SK-N-SH (cell line): Measurements from ENCODE around the gene ZBTB34. TPM values are rescaled to one million over a fixed set of nuclear protein-coding genes. Genes with fewer than 3 reads are reported as not detected.

ENCODE experiments used
- CTCF ChIA-PET: fragments of 300-600, 350-600 bp; formaldehyde crosslinking; extraction: SDS; loops from one replicate; lab custom pipeline; 2021; lab: Yijun Ruan, JAX
- POLR2A ChIA-PET: fragments of 350-600 bp; sonication (Branson Sonifier 250); formaldehyde crosslinking; extraction: SDS; loops from one replicate; lab custom pipeline; 2020; ENCODE audit warnings: antibody characterized with exemption, inconsistent platforms; lab: Yijun Ruan, JAX
- DNase-seq: peaks from one replicate; pipeline ENCODE4 v3.0.0; 2012
- H2AFZ ChIP-seq: fragments of 200-600 bp; sonication (generic); 2 replicates; pipeline ENCODE4 v1.8.1; 2016; ENCODE audit warnings: antibody characterized with exemption, mild to moderate bottlenecking, low read depth
- H3F3A ChIP-seq: fragments of 200-600 bp; sonication (generic); replicated peaks from 2 replicates; pipeline ENCODE3; 2016; ENCODE audit warnings: antibody characterized with exemption, mild to moderate bottlenecking; ENCODE audit not compliant: insufficient read depth
- H3K27ac ChIP-seq, 2 experiments: fragments of 200-500 bp in 1 of 2; fragments of 200-600 bp in 1 of 2; sonication (Bioruptor generic) in 1 of 2; sonication (generic), shearing (Covaris generic) in 1 of 2; 2 replicates each; pipeline versions ENCODE4 v1.5.1 to v1.6.1; 2014 to 2016; ENCODE audit warnings: low read depth in 2 of 2, inconsistent platforms in 1 of 2, low read length in 1 of 2, mild to moderate bottlenecking in 1 of 2, mixed read lengths in 1 of 2
- H3K27me3 ChIP-seq: fragments of 200-600 bp; sonication (generic), shearing (Covaris generic); 2 replicates; pipeline ENCODE4 v1.6.1; 2016; ENCODE audit warnings: mixed run types; ENCODE audit not compliant: insufficient read depth
- H3K36me3 ChIP-seq, 2 experiments: fragments of 200-500 bp in 1 of 2; fragments of 200-600 bp in 1 of 2; sonication (Bioruptor generic) in 1 of 2; sonication (generic) in 1 of 2; replicated peaks in 1 of 2; 2 replicates each; pipeline versions ENCODE3 to v1.5.1; 2014 to 2016; ENCODE audit warnings: low read length in 1 of 2, mild to moderate bottlenecking in 1 of 2; ENCODE audit not compliant: insufficient read depth in 2 of 2, control insufficient read depth in 1 of 2
- H3K4me1 ChIP-seq, 2 experiments: fragments of 200-500 bp in 1 of 2; fragments of 200-600 bp in 1 of 2; sonication (Bioruptor generic) in 1 of 2; sonication (generic), shearing (Covaris generic) in 1 of 2; 2 replicates each; pipeline versions ENCODE4 v1.5.1 to v1.6.1; 2014 to 2016; ENCODE audit warnings: low read depth in 1 of 2, low read length in 1 of 2, mixed run types in 1 of 2; ENCODE audit not compliant: insufficient read depth in 2 of 2, control insufficient read depth in 1 of 2
- H3K4me2 ChIP-seq: fragments of 200-600 bp; sonication (generic), shearing (Covaris generic); 2 replicates; pipeline ENCODE4 v1.6.1; 2017; ENCODE audit warnings: mixed run types
- H3K4me3 ChIP-seq, 2 experiments: fragments of 200-500 bp in 1 of 2; fragments of 200-600 bp in 1 of 2; sonication (Bioruptor generic) in 1 of 2; sonication (generic), shearing (Covaris generic) in 1 of 2; 2 replicates each; pipeline versions ENCODE4 v1.5.1 to v1.8.1; 2014 to 2016; ENCODE audit warnings: low read depth in 2 of 2, inconsistent platforms in 1 of 2, low read length in 1 of 2, mild to moderate bottlenecking in 1 of 2, mixed read lengths in 1 of 2, moderate library complexity in 1 of 2
- H3K79me2 ChIP-seq: fragments of 200-600 bp; sonication (generic); 2 replicates; pipeline ENCODE4 v1.8.1; 2017; ENCODE audit warnings: mild to moderate bottlenecking; ENCODE audit not compliant: insufficient read depth
- H3K9ac ChIP-seq: fragments of 200-600 bp; sonication (generic); 2 replicates; pipeline ENCODE4 v1.6.1; 2017; ENCODE audit warnings: mixed run types
- H3K9me2 ChIP-seq: fragments of 200-600 bp; sonication (generic); 2 replicates; pipeline ENCODE4 v1.6.1; 2017; ENCODE audit warnings: mixed run types
- H3K9me3 ChIP-seq: fragments of 200-600 bp; sonication (generic); 2 replicates; pipeline ENCODE4 v1.6.1; 2017; ENCODE audit warnings: mixed run types, mild to moderate bottlenecking, moderate library complexity
- H4K20me1 ChIP-seq: fragments of 200-600 bp; sonication (generic); 2 replicates; pipeline ENCODE4 v1.6.1; 2017; ENCODE audit warnings: mild to moderate bottlenecking, mixed run types; ENCODE audit not compliant: insufficient read depth
- ELF1 ChIP-seq: IDR thresholded peaks from 2 replicates; pipeline ENCODE4 v1.4.0; 2012
- EP300 ChIP-seq, 2 experiments: IDR thresholded peaks; 2 replicates each; pipeline versions ENCODE4 v1.4.0 to v1.6.1; 2012; ENCODE audit warnings: borderline replicate concordance in 1 of 2, low read depth in 1 of 2, low read length in 1 of 2
- EZH2phosphoT487 ChIP-seq: fragments of 200-600 bp; sonication (generic); IDR thresholded peaks from 2 replicates; pipeline ENCODE4 v1.6.1; 2017; ENCODE audit warnings: low read depth, mixed run types, mild to moderate bottlenecking, antibody characterized with exemption, moderate library complexity, borderline replicate concordance
- FOSL2 ChIP-seq: IDR thresholded peaks from 2 replicates; pipeline ENCODE4 v1.4.0; 2012; ENCODE audit warnings: low read depth, mild to moderate bottlenecking, moderate library complexity, borderline replicate concordance
- FOXM1 ChIP-seq: IDR thresholded peaks from 2 replicates; pipeline ENCODE4 v1.4.0; 2012; ENCODE audit warnings: low read depth, mild to moderate bottlenecking
- GABPA ChIP-seq: IDR thresholded peaks from 2 replicates; pipeline ENCODE4 v1.4.0; 2012; ENCODE audit warnings: low read depth, mild to moderate bottlenecking
- JUND ChIP-seq: IDR thresholded peaks from 2 replicates; pipeline ENCODE4 v1.4.0; 2012
- MEF2A ChIP-seq: IDR thresholded peaks from 2 replicates; pipeline ENCODE4 v1.4.0; 2012; ENCODE audit warnings: low read depth, borderline replicate concordance
- MXI1 ChIP-seq: IDR thresholded peaks from 2 replicates; pipeline ENCODE4 v1.6.1; 2012; ENCODE audit warnings: mild to moderate bottlenecking, low read depth, low read length, improper control_type of control experiment
- NFIC ChIP-seq: IDR thresholded peaks from 2 replicates; pipeline ENCODE4 v1.4.0; 2012; ENCODE audit warnings: borderline replicate concordance
- PBX3 ChIP-seq: IDR thresholded peaks from 2 replicates; pipeline ENCODE4; 2012
- POLR2AphosphoS5 ChIP-seq: IDR thresholded peaks from 2 replicates; pipeline ENCODE4 v1.6.1; 2012; ENCODE audit warnings: low read depth, low read length
- RCOR1 ChIP-seq: fragments of 150-350 bp; IDR thresholded peaks from 2 replicates; pipeline ENCODE4 v1.6.1; 2017; ENCODE audit warnings: antibody characterized with exemption, low read length
- SIN3A ChIP-seq: IDR thresholded peaks from 2 replicates; pipeline ENCODE4 v1.6.1; 2012; ENCODE audit warnings: low read depth, mild to moderate bottlenecking, low read length, moderate library complexity, borderline replicate concordance
- YY1 ChIP-seq: IDR thresholded peaks from 2 replicates; pipeline ENCODE4 v1.4.0; 2012; ENCODE audit warnings: low read depth, mild to moderate bottlenecking
- ZBTB33 ChIP-seq: IDR thresholded peaks from 2 replicates; pipeline ENCODE4 v1.4.0; 2012; ENCODE audit warnings: low read depth, borderline replicate concordance
- WGBS: methylation state at CpG from one replicate; pipeline ENCODE4 v1.1.6; 2017; ENCODE audit warnings: low lambda C conversion rate; 5-methylcytosine and 5-hydroxymethylcytosine counted together
- polyA plus RNA-seq, 3 experiments: library from polyadenylated mRNA; depleted of rRNA; stranded (reverse); fragments of >200 nt; gene quantifications; 2 replicates each; pipeline ENCODE4 v1.2.3, GENCODE V29; 2012
- TF ChIP-seq, protein P1 (sequence below): fragments of 150-350 bp; IDR thresholded peaks from 2 replicates; pipeline ENCODE4 v1.6.1; 2017; ENCODE audit warnings: antibody characterized with exemption, low read length, low read depth, borderline replicate concordance
- TF ChIP-seq, protein P2 (sequence below): IDR thresholded peaks from 2 replicates; pipeline ENCODE4 v1.4.0; 2012; ENCODE audit warnings: low read depth

ZBTB34 gene
- polyA plus RNA-seq, 1 of the 3 experiments (the other 2 are of a cell fraction): 2.9 TPM

GRCh38 chr9:126832440-126832839 lies 28.0 kb upstream of the ZBTB34 start:
- H3F3A ChIP-seq: no peaks in the 10 kb centered on the region
- no peak overlapping the region for H3K9ac ChIP-seq
- H3K36me3 ChIP-seq: peaks cover 33 to 39% of the 10 kb centered on the region in 2 experiments
- no peak overlapping the region for H3K27ac ChIP-seq
- H4K20me1 ChIP-seq: peaks cover 30% of the 10 kb centered on the region
- H3K4me2 ChIP-seq: no peak overlapping the region
- no peak overlapping the region for H3K4me3 ChIP-seq
- CTCF ChIA-PET: no interaction called here
- H3K4me1 ChIP-seq: peaks cover 0 to 3% of the 10 kb centered on the region in 2 experiments; a peak in 1 of 4 replicates
- no peaks in the 10 kb centered on the region for H3K9me2 ChIP-seq
- WGBS: 94% methylated on average over 8 of the region's 9 CpGs
- no peaks in the 10 kb centered on the region for H3K9me3 ChIP-seq
- no peak overlapping the region for H2AFZ ChIP-seq
- TF ChIP-seq JUND: no peak
- TF ChIP-seq PBX3: no peak
- TF ChIP-seq MEF2A: no peak
- no peak for TF ChIP-seq RCOR1
- no peak for TF ChIP-seq NFIC
- TF ChIP-seq, all 33 proteins: peak for 0
- no peak for DNase-seq
- H3K27me3 ChIP-seq: no peaks in the 10 kb centered on the region
- H3K79me2 ChIP-seq: peaks cover 56% of the 10 kb centered on the region
- POLR2A ChIA-PET: no interaction called here

DNA sequence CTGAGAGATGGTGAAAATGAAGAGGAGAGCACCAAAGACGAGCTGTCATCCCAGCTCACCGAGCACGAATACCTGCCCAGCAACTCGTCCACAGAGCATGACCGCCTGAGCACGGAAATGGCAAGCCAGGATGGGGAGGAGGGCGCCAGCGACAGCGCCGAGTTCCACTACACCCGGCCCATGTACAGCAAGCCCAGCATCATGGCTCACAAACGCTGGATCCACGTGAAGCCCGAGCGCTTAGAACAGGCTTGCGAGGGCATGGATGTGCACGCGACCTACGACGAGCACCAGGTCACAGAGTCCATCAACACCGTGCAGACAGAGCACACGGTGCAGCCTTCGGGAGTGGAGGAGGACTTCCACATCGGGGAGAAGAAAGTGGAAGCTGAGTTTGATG lies 27.4 kb upstream of the ZBTB34 start:
- Histone ChIP-seq H3K9me2 (no peaks in the 10 kb centered on the region), H3K4me3 (no peak overlapping the region), H3K9me3 (no peaks in the 10 kb centered on the region)
- no peak for DNase-seq
- TF ChIP-seq POLR2AphosphoS5 (no peak), NFIC (no peak)
- TF ChIP-seq, all 33 proteins: peak for 0
- Histone ChIP-seq H3F3A (peaks cover 5% of the 10 kb centered on the region), H3K4me2 (no peak overlapping the region), H3K79me2 (peaks cover 54% of the 10 kb centered on the region), H3K27ac (no peak overlapping the region), H4K20me1 (peaks cover 36% of the 10 kb centered on the region), H3K27me3 (no peaks in the 10 kb centered on the region), H3K36me3 (peaks cover 31 to 40% of the 10 kb centered on the region in 2 experiments), H3K4me1 (peaks cover 0 to 3% of the 10 kb centered on the region in 2 experiments; a peak in 1 of 4 replicates), H3K9ac (no peak overlapping the region), H2AFZ (no peak overlapping the region)
- 96% methylated on average over 24 of the region's 24 CpGs for WGBS
- ChIA-PET POLR2A (no interaction called here), CTCF (no interaction called here)

DNA sequence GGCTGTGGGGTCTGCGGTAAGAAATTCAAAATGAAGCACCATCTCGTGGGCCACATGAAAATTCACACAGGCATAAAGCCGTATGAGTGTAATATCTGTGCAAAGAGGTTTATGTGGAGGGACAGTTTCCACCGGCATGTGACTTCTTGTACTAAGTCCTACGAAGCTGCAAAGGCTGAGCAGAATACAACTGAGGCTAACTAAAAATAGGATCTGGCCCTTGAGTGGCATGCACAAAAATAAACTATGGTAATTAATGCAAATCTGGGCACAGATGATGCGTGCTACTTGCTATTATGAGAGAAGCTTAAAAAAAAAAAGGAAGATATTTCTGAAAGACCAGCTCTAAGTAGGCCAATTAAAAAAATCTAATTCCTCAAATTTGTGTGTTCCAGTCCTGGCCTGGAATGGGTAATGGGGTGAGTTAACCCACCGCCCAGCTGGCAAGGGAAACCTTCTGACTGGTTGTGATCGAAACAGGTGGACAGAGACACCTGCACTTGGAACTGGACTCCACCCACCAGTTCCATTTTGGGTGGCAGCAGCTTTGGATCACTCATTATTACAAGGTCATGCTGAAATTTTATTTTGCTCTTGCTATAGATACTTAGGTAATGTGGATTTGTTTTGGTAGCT lies 26.6 kb upstream of the ZBTB34 start:
- no peak overlapping the region for H3K27ac ChIP-seq
- H3K4me1 ChIP-seq: peaks cover 0 to under 1% of the 10 kb centered on the region in 2 experiments; a peak in 1 of 4 replicates
- no peak overlapping the region for H3K4me2 ChIP-seq
- H3K4me3 ChIP-seq: no peak overlapping the region
- peaks cover 38% of the 10 kb centered on the region for H4K20me1 ChIP-seq
- H3K79me2 ChIP-seq: peaks cover 55% of the 10 kb centered on the region
- WGBS: 95% methylated on average over 8 of the region's 8 CpGs
- no peak overlapping the region for H3K9ac ChIP-seq
- H3K36me3 ChIP-seq: peaks cover 31 to 46% of the 10 kb centered on the region in 2 experiments
- H3K27me3 ChIP-seq: no peaks in the 10 kb centered on the region
- H3K9me2 ChIP-seq: no peaks in the 10 kb centered on the region
- no peak for DNase-seq
- H3F3A ChIP-seq: peaks cover 6% of the 10 kb centered on the region
- no peaks in the 10 kb centered on the region for H3K9me3 ChIP-seq
- CTCF ChIA-PET: interaction anchor here (1.2 kb wide), 1 partner anchor 26 kb away, joined by 4 read pairs; no protein-coding TSS in a partner anchor
- POLR2A ChIA-PET: interaction anchor here (0.7 kb wide), 1 partner anchor 12 kb away, joined by 3 read pairs; no protein-coding TSS in a partner anchor
- H2AFZ ChIP-seq: no peak overlapping the region
- TF ChIP-seq, protein P1, sequence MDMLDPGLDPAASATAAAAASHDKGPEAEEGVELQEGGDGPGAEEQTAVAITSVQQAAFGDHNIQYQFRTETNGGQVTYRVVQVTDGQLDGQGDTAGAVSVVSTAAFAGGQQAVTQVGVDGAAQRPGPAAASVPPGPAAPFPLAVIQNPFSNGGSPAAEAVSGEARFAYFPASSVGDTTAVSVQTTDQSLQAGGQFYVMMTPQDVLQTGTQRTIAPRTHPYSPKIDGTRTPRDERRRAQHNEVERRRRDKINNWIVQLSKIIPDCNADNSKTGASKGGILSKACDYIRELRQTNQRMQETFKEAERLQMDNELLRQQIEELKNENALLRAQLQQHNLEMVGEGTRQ: no peak
- TF ChIP-seq GABPA (no peak), EZH2phosphoT487 (no peak), ZBTB33 (no peak), FOXM1 (no peak), POLR2AphosphoS5 (no peak), YY1 (no peak), MXI1 (no peak), EP300 (IDR thresholded peaks at IDR 0.05; ENCODE audit: borderline replicate concordance in 1 of 2, low read depth in 1 of 2, low read length in 1 of 2) (no peak), FOSL2 (no peak), RCOR1 (no peak), ELF1 (no peak), SIN3A (no peak)
- TF ChIP-seq, protein P2, sequence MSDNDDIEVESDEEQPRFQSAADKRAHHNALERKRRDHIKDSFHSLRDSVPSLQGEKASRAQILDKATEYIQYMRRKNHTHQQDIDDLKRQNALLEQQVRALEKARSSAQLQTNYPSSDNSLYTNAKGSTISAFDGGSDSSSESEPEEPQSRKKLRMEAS: no peak
